H1 (cell line): ENCODE results near the gene ZNF837. TPM values are rescaled to one million over a fixed set of nuclear protein-coding genes. Genes with fewer than 3 reads are reported as not detected.

Experiments
- BACH1 ChIP-seq: IDR thresholded peaks from 2 replicates; pipeline ENCODE4 v1.6.1; 2012; ENCODE audit warnings: low read length, improper control_type of control experiment
- SUZ12 ChIP-seq: fragments of 200-600 bp; sonication (generic); IDR thresholded peaks from 2 replicates; pipeline ENCODE4 v1.6.1; 2012; ENCODE audit warnings: mild to moderate bottlenecking, inconsistent platforms, low read length, moderate library complexity, mixed read lengths
- polyA plus RNA-seq, 7 experiments: library from polyadenylated mRNA; depleted of rRNA in 3 of 7; stranded (reverse) in 5 of 7; unstranded in 2 of 7; fragments of >200 nt in 5 of 7; fragments of 200-250 nt in 2 of 7; gene quantifications; 1 replicate in 5 of 7; 2 replicates in 1 of 7; 4 replicates in 1 of 7; pipeline versions ENCODE4 v1.2.1 to v1.2.3, GENCODE V29; 2011 to 2013; ENCODE audit warnings: missing spikeins in 2 of 7, mixed read lengths in 2 of 7
- total RNA-seq: library from RNA; stranded (reverse); fragmentation: NEBNext Ultra II Directional; extraction: Animal tissue kit (Norgen Biotek cat#: 25700); gene quantifications from 2 replicates; pipeline ENCODE4 v1.2.1, GENCODE V29; 2021
- TF ChIP-seq, protein P1 (sequence below): IDR thresholded peaks from 2 replicates; pipeline ENCODE4 v1.6.1; 2011; ENCODE audit warnings: low read depth, mild to moderate bottlenecking, low read length; ENCODE audit not compliant: insufficient read depth

The ZNF837 gene
- total and polyA plus RNA-seq, 2 of the 8 experiments (the other 6 are each of a cell fraction or from before 2014, with no cell fraction given), result 1.9 to 3.3 TPM

- TF ChIP-seq, protein P1, sequence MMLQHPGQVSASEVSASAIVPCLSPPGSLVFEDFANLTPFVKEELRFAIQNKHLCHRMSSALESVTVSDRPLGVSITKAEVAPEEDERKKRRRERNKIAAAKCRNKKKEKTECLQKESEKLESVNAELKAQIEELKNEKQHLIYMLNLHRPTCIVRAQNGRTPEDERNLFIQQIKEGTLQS, result no peak
- no peak for TF ChIP-seq SUZ12
- TF ChIP-seq BACH1, result no peak
Observed at GRCh38 chr19:58345558-58345957, 35.3 kb downstream of the ZNF837 start (continued).
